NCI-H524 (cell line): ENCODE measurements around the gene MTM1.

Source experiments
- DNase-seq, 2 experiments: peaks; one replicate each; lab custom pipeline; 2025; lab: John Stamatoyannopoulos, UW

MTM1 gene

DNA sequence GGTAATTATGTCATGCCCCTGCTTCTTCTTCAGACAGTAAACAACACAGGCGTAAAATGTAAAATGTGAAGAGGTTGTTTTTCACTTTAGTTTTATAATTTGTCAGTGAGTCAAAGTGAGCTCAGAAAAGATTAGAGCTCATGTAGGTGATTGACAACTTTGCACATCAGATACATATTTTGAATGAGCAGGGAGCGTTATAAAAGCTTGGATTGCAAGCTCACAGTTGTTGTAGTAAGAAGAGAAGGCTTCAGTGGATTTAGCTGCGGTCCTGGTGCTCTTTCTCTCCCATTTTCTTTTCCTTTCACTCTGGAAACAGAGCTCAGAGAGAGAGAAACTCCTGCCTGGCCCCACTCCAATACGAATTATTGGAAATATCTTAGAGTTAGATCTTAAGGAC lies 151.2 kb downstream of the MTM1 start:
- no peak for DNase-seq
